Large intestine (tissue), 12 donors: ENCODE measurements around the gene CRKL. TPM values are rescaled to one million over a fixed set of nuclear protein-coding genes. Genes with fewer than 3 reads are reported as not detected.
A peak's percentile ranks its signal among the peaks of the same experiment; 100 is the strongest.

Experiments used
- DNase-seq, 2 donors: peaks; one replicate each; pipeline versions ENCODE4 v3.0.0 to v3.0.0-alpha.2; 2013
- H3K27ac ChIP-seq: one replicate; pipeline ENCODE4 v1.5.1; 2013; ENCODE audit warnings: low read length
- H3K27me3 ChIP-seq: 2 replicates; pipeline ENCODE4 v1.6.1; 2013; ENCODE audit warnings: low read length; ENCODE audit not compliant: control insufficient read depth, insufficient read depth
- H3K36me3 ChIP-seq: 2 replicates; pipeline ENCODE4 v1.6.1; 2013; ENCODE audit warnings: low read length; ENCODE audit not compliant: control insufficient read depth, insufficient read depth
- H3K4me1 ChIP-seq: one replicate; pipeline ENCODE4 v1.6.1; 2013; ENCODE audit warnings: low read length; ENCODE audit not compliant: control insufficient read depth, insufficient read depth
- H3K4me3 ChIP-seq: one replicate; pipeline ENCODE4 v1.5.1; 2013; ENCODE audit warnings: low read length
- H3K9me3 ChIP-seq: one replicate; pipeline ENCODE4 v1.6.1; 2013; ENCODE audit warnings: mild to moderate bottlenecking, low read depth, low read length, moderate library complexity; ENCODE audit not compliant: control insufficient read depth
- WGBS: methylation state at CpG from one replicate; pipeline ENCODE4 v1.1.5; 2013; ENCODE audit warnings: low lambda C conversion rate; ENCODE audit not compliant: insufficient coverage; 5-methylcytosine and 5-hydroxymethylcytosine counted together
- long read RNA-seq, 11 donors: transcript quantifications; one replicate each; lab custom pipeline, GENCODE V29; 2026
- polyA plus RNA-seq: library from polyadenylated mRNA; unstranded; fragments of 120-200 nt; gene quantifications from one replicate; pipeline ENCODE4 v1.2.1, GENCODE V29; 2013

Gene CRKL
- 55.0 TPM for polyA plus RNA-seq
- long read RNA-seq, donor 1, full-length matches to known transcripts = 7 of 7 reads
- long read RNA-seq, donor 1, partial matches to known transcripts = 0 of 7 reads
- long read RNA-seq, donor 1, other reads (novel, unspliced or antisense) = 0 of 7 reads
- long read RNA-seq, donor 2, full-length matches to known transcripts = 25 of 45 reads
- long read RNA-seq, donor 2, partial matches to known transcripts = 15 of 45 reads
- long read RNA-seq, donor 2, other reads (novel, unspliced or antisense) = 5 of 45 reads
- long read RNA-seq, donor 3, full-length matches to known transcripts = 19 of 58 reads
- long read RNA-seq, donor 3, partial matches to known transcripts = 39 of 58 reads
- long read RNA-seq, donor 3, other reads (novel, unspliced or antisense) = 0 of 58 reads
- long read RNA-seq, donor 4, full-length matches to known transcripts = 3 of 3 reads
- long read RNA-seq, donor 4, partial matches to known transcripts = 0 of 3 reads
- long read RNA-seq, donor 4, other reads (novel, unspliced or antisense) = 0 of 3 reads
- long read RNA-seq, donor 5, full-length matches to known transcripts = 7 of 7 reads
- long read RNA-seq, donor 5, partial matches to known transcripts = 0 of 7 reads
- long read RNA-seq, donor 5, other reads (novel, unspliced or antisense) = 0 of 7 reads
- long read RNA-seq, donor 6, full-length matches to known transcripts = 20 of 37 reads
- long read RNA-seq, donor 6, partial matches to known transcripts = 17 of 37 reads
- long read RNA-seq, donor 6, other reads (novel, unspliced or antisense) = 0 of 37 reads
- long read RNA-seq, donor 7, full-length matches to known transcripts = 14 of 14 reads
- long read RNA-seq, donor 7, partial matches to known transcripts = 0 of 14 reads
- long read RNA-seq, donor 7, other reads (novel, unspliced or antisense) = 0 of 14 reads
- long read RNA-seq, donor 8, full-length matches to known transcripts = 28 of 60 reads
- long read RNA-seq, donor 8, partial matches to known transcripts = 26 of 60 reads
- long read RNA-seq, donor 8, other reads (novel, unspliced or antisense) = 6 of 60 reads
- long read RNA-seq, donor 9, full-length matches to known transcripts = 10 of 66 reads
- long read RNA-seq, donor 9, partial matches to known transcripts = 56 of 66 reads
- long read RNA-seq, donor 9, other reads (novel, unspliced or antisense) = 0 of 66 reads
- long read RNA-seq, donor 10, full-length matches to known transcripts = 15 of 27 reads
- long read RNA-seq, donor 10, partial matches to known transcripts = 12 of 27 reads
- long read RNA-seq, donor 10, other reads (novel, unspliced or antisense) = 0 of 27 reads
- long read RNA-seq, donor 11, full-length matches to known transcripts = 9 of 14 reads
- long read RNA-seq, donor 11, partial matches to known transcripts = 5 of 14 reads
- long read RNA-seq, donor 11, other reads (novel, unspliced or antisense) = 0 of 14 reads

- H3K27me3 ChIP-seq = no peaks in the 10 kb centered on the region
- H3K4me3 ChIP-seq = peak within 1 kb of the TSS; percentile 99
- DNase-seq = peak; percentile 99
- H3K9me3 ChIP-seq = no peaks in the 10 kb centered on the region
- H3K27ac ChIP-seq = peak within 1 kb of the TSS; percentile 97
- no peaks in the 10 kb centered on the region for H3K36me3 ChIP-seq
- H3K4me1 ChIP-seq = peaks cover 12% of the 10 kb centered on the region
- no CpG with 5 or more reads among the region's 92 CpGs for WGBS
These were observed at the start of gene CRKL for GRCh38 chr22:20916916-20917810. CRKL (plus strand) TSS chr22:20917407; CDS start chr22:20917935, 528 bp downstream.

GRCh38 chr22:20868025-20868962, 48.9 kb upstream of the CRKL start:
- peak overlapping the region; percentile 73 for H3K27ac ChIP-seq
- H3K4me1 ChIP-seq = peaks cover 24% of the 10 kb centered on the region
- no peaks in the 10 kb centered on the region for H3K9me3 ChIP-seq
- peaks cover 40% of the 10 kb centered on the region for H3K36me3 ChIP-seq
- DNase-seq = no peak
- H3K4me3 ChIP-seq = no peak overlapping the region
- no peaks in the 10 kb centered on the region for H3K27me3 ChIP-seq
- WGBS = 76% methylated on average over 4 of the region's 7 CpGs

GRCh38 chr22:20869234-20869633, 48.0 kb upstream of the CRKL start:
- peaks cover 39% of the 10 kb centered on the region for H3K36me3 ChIP-seq
- no CpG with 5 or more reads among the region's 2 CpGs for WGBS
- no peaks in the 10 kb centered on the region for H3K27me3 ChIP-seq
- H3K4me3 ChIP-seq = no peak overlapping the region
- H3K9me3 ChIP-seq = no peaks in the 10 kb centered on the region
- no peak for DNase-seq
- no peak overlapping the region for H3K27ac ChIP-seq
- H3K4me1 ChIP-seq = peaks cover 24% of the 10 kb centered on the region

GRCh38 chr22:20873214-20873613, 44.0 kb upstream of the CRKL start:
- H3K4me1 ChIP-seq = no peaks in the 10 kb centered on the region
- no peak for DNase-seq

GRCh38 chr22:20875296-20875695, 41.9 kb upstream of the CRKL start:
- Histone ChIP-seq H3K4me1 (no peaks in the 10 kb centered on the region), H3K9me3 (no peaks in the 10 kb centered on the region), H3K4me3 (no peak overlapping the region), H3K27me3 (no peaks in the 10 kb centered on the region), H3K36me3 (peaks cover 39% of the 10 kb centered on the region), H3K27ac (no peak overlapping the region)
- no CpG with 5 or more reads among the region's 1 CpG for WGBS
- DNase-seq = no peak

More at GRCh38 chr22:20873214-20873613, 44.0 kb upstream of the CRKL start:
- no peaks in the 10 kb centered on the region for H3K27me3 ChIP-seq
- no peak overlapping the region for H3K4me3 ChIP-seq
- H3K36me3 ChIP-seq = peaks cover 48% of the 10 kb centered on the region
- WGBS = no CpG with 5 or more reads among the region's 3 CpGs
- H3K27ac ChIP-seq = no peak overlapping the region
- H3K9me3 ChIP-seq = no peaks in the 10 kb centered on the region

- no peak for DNase-seq
- H3K27ac ChIP-seq = no peak overlapping the region
- WGBS = no CpG with 5 or more reads among the region's 3 CpGs
These were observed 39.5 kb upstream of the CRKL start for GRCh38 chr22:20877715-20878114.

GRCh38 chr22:20881231-20881630, 36.0 kb upstream of the CRKL start:
- DNase-seq = no peak
- Histone ChIP-seq H3K27ac (no peak overlapping the region), H3K4me1 (peaks cover 27% of the 10 kb centered on the region), H3K36me3 (peaks cover 38% of the 10 kb centered on the region), H3K27me3 (no peaks in the 10 kb centered on the region), H3K9me3 (no peaks in the 10 kb centered on the region), H3K4me3 (no peak overlapping the region)
- no CpG with 5 or more reads among the region's 5 CpGs for WGBS

More at GRCh38 chr22:20877715-20878114, 39.5 kb upstream of the CRKL start:
- H3K4me3 ChIP-seq = no peak overlapping the region
- no peaks in the 10 kb centered on the region for H3K4me1 ChIP-seq
- H3K36me3 ChIP-seq = peaks cover 45% of the 10 kb centered on the region
- H3K27me3 ChIP-seq = no peaks in the 10 kb centered on the region
- no peaks in the 10 kb centered on the region for H3K9me3 ChIP-seq

GRCh38 chr22:20881869-20882815, 35.1 kb upstream of the CRKL start:
- DNase-seq = no peak
- H3K4me1 ChIP-seq = peaks cover 30% of the 10 kb centered on the region
- H3K36me3 ChIP-seq = peaks cover 35% of the 10 kb centered on the region
- no peaks in the 10 kb centered on the region for H3K9me3 ChIP-seq
- H3K27ac ChIP-seq = no peak overlapping the region
- H3K4me3 ChIP-seq = no peak overlapping the region
- 100% methylated on average over 1 of the region's 9 CpGs for WGBS
- H3K27me3 ChIP-seq = no peaks in the 10 kb centered on the region
